Omental fat pad (tissue), 4 donors: Measurements from ENCODE around the gene LPIN1. TPM values are rescaled to one million over a fixed set of nuclear protein-coding genes. Genes with fewer than 3 reads are reported as not detected.

Experiments used
- ATAC-seq: fragments of 150-250 bp; one replicate; pipeline ENCODE4 v1.9.1; 2016; ENCODE audit warnings: mild to moderate bottlenecking, moderate library complexity; ENCODE audit not compliant: low FRiP score
- DNase-seq: peaks from one replicate; pipeline ENCODE4 v3.0.0-alpha.2; 2019; ENCODE audit warnings: low spot score
- total RNA-seq, 4 donors: library from RNA; depleted of rRNA; stranded (reverse); fragments of >200 nt; gene quantifications; one replicate each; pipeline ENCODE4 v1.1.0, GENCODE V29; 2016
- TF ChIP-seq, protein P1 (sequence below), 3 donors: fragments of 450-650 bp; IDR thresholded peaks; one replicate each; pipeline ENCODE4 v1.5.1; 2016 to 2017; ENCODE audit warnings: antibody characterized with exemption in 3 of 3, mild to moderate bottlenecking in 3 of 3, moderate library complexity in 2 of 3

The LPIN1 gene
- total RNA-seq, 4 donors from 2014 or later, result 72.8 to 104 (median 89.1) TPM

DNA sequence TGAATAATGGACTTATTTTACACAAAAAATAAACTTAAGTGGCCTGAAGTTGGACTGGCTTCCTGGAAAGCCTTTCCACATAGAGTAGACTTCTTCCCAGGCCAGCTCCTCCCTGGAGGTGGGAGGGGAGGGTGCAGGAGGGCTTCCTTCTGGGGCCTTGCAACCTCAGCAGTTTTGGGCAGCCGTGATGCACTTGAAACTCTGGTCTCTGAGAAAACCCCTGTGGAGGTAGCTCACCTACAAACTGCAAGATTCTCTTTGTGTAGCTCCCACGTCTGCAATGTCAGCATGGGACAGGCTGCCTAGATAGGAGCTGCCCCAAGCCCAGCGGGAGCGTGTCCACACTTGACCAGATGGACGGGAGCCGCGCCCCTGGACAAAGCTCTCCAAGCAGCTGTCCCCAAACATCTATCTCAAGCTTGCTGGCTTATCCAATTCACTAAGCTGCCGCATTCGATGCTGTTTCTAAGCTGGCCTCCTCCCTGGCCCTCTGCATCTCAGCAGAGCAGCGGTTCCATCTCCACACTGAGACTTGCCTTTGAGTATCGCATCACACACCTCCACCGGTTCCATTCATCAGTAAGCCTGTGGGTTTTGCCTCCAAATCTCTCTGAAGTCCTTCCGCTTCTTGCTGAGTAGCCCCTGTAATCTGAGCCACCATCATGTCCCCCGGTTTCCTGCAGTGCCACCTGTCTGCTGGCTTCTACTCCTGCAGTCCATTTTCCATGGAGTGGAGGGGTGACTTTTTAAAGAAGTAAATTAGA, 1.6 kb upstream of the LPIN1 start:
- no peak for ATAC-seq
- no peak for DNase-seq
- TF ChIP-seq, protein P1, sequence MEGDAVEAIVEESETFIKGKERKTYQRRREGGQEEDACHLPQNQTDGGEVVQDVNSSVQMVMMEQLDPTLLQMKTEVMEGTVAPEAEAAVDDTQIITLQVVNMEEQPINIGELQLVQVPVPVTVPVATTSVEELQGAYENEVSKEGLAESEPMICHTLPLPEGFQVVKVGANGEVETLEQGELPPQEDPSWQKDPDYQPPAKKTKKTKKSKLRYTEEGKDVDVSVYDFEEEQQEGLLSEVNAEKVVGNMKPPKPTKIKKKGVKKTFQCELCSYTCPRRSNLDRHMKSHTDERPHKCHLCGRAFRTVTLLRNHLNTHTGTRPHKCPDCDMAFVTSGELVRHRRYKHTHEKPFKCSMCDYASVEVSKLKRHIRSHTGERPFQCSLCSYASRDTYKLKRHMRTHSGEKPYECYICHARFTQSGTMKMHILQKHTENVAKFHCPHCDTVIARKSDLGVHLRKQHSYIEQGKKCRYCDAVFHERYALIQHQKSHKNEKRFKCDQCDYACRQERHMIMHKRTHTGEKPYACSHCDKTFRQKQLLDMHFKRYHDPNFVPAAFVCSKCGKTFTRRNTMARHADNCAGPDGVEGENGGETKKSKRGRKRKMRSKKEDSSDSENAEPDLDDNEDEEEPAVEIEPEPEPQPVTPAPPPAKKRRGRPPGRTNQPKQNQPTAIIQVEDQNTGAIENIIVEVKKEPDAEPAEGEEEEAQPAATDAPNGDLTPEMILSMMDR (IDR thresholded peaks at IDR 0.05), result no peak

DNA sequence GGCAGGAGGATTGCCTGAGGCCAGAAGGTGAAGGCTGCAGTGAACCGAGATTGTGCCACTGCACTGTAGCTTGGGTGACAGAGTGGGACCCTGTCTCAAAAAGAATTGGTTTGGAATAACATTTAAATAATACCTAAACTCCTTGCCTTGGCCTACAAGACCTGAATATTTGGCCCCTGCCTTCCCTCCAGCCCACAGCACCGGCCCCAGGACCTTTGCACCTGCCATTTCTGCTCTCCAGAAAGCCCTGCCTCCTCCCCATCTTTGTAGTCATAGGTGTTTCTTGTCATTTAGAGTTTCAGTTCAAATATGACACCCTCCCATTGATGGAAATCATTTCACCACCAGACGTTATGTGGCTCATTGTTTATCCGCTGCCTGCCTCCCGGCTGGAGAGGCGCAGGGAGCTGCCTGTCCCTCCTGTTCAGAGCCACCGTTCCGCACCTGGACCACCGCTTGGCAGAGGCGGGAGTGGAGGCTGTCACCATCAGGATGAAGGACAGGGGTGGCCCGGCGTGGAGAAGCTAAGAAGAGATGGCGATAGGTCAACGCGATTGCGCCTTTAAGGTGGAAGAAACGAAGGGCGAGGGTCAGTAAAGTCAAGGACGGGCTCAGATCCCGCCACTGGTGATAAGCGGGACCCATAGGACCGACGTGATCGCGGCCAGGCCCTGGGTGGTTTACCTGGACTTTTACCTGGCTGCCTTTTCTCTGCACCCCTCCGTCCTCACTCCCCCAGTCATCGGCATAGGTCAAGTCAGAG, 638 bp upstream of the LPIN1 start:
- TF ChIP-seq, protein P1 (IDR thresholded peaks at IDR 0.05), result no peak
- ATAC-seq, result no peak
- DNase-seq, result no peak

DNA sequence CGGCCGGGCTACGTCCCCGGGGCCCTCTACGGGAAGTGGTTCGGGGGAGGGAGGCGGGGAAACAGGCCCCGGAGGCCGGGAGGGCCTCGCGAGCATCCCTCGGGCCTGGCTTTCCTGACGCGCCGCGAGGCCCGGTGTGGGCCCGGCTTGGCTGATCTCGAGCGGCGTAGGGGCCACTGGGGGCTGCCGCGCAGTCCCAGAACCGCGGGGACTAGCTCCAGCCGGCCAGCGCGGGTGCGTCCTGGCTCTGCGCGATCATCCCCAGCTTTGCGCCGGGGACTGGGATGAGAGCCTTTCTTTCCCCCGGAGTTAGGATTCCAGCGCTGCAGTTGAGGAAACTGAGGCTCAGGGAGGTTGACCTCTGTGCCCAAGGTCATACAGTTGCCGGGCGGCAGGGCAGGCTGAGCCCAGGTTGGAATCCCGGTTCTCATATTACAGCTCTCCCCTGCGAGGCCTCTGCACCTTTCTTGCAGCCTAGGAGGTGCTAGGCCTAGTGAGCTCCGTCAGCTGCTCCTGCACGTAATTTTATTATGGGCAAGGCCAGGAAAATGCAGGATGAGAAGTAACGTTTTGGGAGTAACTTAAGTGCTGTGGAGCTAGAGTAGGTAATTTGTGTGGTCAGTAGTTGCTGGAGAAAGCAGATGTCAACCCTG, 501 bp downstream of the LPIN1 start:
- ATAC-seq (peak; percentile 28), DNase-seq (no peak)
- TF ChIP-seq, protein P1 (IDR thresholded peaks at IDR 0.05), result no peak

DNA sequence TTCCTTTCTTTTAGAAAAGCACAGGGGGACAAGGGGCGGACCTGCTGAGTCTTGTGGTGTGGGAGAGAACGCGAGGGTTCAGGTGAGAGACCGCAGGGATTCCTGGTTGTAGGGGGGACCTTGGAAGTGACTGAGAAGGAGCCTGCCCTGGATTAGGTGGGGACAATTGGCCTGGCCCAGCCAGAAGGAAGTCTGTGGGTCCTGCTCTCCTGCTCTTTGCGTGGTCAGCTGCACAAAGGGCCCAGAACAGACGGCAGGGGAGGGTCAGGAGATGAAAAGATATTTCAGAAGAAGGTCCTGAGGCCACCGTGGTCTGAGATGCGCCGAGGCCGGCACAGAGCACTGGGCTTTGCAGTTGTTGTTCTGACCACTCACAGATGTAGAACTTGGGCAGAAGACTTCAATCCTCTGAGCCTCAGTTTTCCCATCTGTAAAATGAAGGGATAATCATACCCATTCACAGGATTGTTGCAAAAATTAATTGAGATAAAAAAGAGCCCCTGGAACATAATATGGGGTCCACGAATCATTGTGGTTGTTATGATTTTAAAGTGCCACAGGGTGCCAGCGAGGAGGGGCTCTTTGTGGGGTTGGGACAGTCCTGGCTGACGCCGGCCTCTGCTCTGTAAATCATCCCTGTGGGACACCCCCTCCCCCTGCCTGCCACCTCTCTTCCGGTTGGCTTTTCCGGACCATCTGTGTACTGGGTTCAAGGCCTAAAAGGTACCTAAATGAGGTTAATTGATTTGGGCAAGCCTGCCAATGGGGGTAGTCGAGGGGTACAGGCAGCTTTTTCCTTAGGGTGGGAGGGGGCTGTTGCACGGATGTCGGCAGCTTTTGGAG, 1.8 kb downstream of the LPIN1 start:
- DNase-seq (no peak), ATAC-seq (no peak)
- TF ChIP-seq, protein P1 (IDR thresholded peaks at IDR 0.05), result no peak

DNA sequence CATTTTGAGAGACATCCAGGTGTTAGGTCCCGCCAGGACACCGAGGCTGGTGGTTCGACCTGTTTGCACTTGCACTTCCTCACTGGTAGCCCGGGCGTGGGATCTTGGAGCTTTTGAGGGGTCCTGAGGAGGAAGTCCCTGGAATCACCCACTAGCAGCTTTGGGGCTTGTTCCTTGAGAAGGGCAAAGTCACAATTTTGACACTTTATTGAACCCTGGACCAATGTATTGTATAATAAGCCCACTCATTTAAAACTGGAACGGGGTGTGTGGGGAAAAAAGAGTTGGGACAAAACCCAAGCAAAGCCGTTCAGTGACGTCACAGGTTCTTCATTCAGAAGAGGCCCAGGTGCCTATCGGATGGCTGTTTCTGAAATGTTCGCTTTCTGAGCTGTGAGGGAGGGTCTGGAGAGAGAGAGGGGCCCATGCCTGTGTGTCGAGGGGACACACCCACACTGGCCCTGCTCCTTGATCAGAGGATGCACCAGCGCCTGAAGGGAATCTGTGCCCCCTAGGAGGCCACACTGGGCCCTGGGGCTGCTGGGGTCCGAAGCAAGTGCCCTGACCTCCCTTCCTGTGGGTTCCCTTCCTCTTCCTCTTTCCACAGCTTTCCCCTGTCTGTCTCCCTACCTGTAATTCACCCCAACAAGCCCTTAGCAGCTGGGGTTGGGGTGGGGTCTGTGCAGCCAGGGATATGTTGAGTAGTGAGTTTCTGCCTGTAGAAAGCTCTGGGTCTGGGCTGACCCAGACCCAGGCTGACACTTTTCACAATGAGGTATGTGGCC, 2.6 kb downstream of the LPIN1 start:
- no peak for DNase-seq
- TF ChIP-seq, protein P1 (IDR thresholded peaks at IDR 0.05), result no peak
- ATAC-seq, result no peak
